ENCODE data around the gene C2CD2L. TPM values are rescaled to one million over a fixed set of nuclear protein-coding genes. Genes with fewer than 3 reads are reported as not detected.
"Not testable (repeated sequence)": the region's sequence is repeated elsewhere in the genome, so short reads cannot be mapped to it uniquely, and the experiment has no call there.

C2CD2L gene
- total RNA-seq, 1 experiment from 2014 or later: 7.0 TPM

GRCh38 chr11:119167077-119167458, 59.9 kb downstream of the C2CD2L start:
- H3K27me3 ChIP-seq (ENCODE audit: control insufficient read depth, insufficient read depth, low read length); DNase-seq; H3K4me3 ChIP-seq (ENCODE audit: insufficient read depth, low read depth, low read length); H3K36me3 ChIP-seq (replicated peaks; ENCODE audit: control insufficient read depth, insufficient read depth, low read length): not testable (repeated sequence)

- Histone ChIP-seq H3K27me3 (ENCODE audit: control insufficient read depth, insufficient read depth, low read length) (no peaks in the 10 kb centered on the region), H3K36me3 (replicated peaks; ENCODE audit: control insufficient read depth, insufficient read depth, low read length) (no peaks in the 10 kb centered on the region), H3K4me3 (ENCODE audit: insufficient read depth, low read depth, low read length) (no peak overlapping the region)
- DNase-seq: no peak
Measured at GRCh38 chr11:119167933-119168332, 60.8 kb downstream of the C2CD2L start.

Other genes starting within 250 kb of the C2CD2L start
- gene CXCR5, start 223.5 kb upstream of the C2CD2L start, total RNA-seq (2014; rRNA removed; shearing (Covaris generic)): 0.04 TPM in 1 of 2 replicates, not detected in the other
- 15.8 and 18.5 TPM in 2 replicates for gene BCL9L, start 181.4 kb upstream of the C2CD2L start, total RNA-seq (2014; rRNA removed; shearing (Covaris generic))
- 0.21 TPM in 1 of 2 replicates, not detected in the other for gene UPK2, start 151.0 kb upstream of the C2CD2L start, total RNA-seq (2014; rRNA removed; shearing (Covaris generic))
- gene FOXR1, start 135.6 kb upstream of the C2CD2L start, total RNA-seq (2014; rRNA removed; shearing (Covaris generic)): not detected in 2 replicates
- gene CENATAC, start 109.2 kb upstream of the C2CD2L start, total RNA-seq (2014; rRNA removed; shearing (Covaris generic)): 15.7 and 18.0 TPM in 2 replicates
- gene RPS25, start 89.0 kb upstream of the C2CD2L start, total RNA-seq (2014; rRNA removed; shearing (Covaris generic)): 881 and 959 TPM in 2 replicates
- 78.3 and 98.2 TPM in 2 replicates for gene TRAPPC4, start 88.6 kb upstream of the C2CD2L start, total RNA-seq (2014; rRNA removed; shearing (Covaris generic))
- gene SLC37A4, start 76.5 kb upstream of the C2CD2L start, total RNA-seq (2014; rRNA removed; shearing (Covaris generic)): 53.2 and 54.5 TPM in 2 replicates
- 183 and 200 TPM in 2 replicates for gene HYOU1, start 50.1 kb upstream of the C2CD2L start, total RNA-seq (2014; rRNA removed; shearing (Covaris generic))
- 17.5 and 21.9 TPM in 2 replicates for gene VPS11, start 39.5 kb upstream of the C2CD2L start, total RNA-seq (2014; rRNA removed; shearing (Covaris generic))
- 12.2 and 14.3 TPM in 2 replicates for gene HMBS, start 22.5 kb upstream of the C2CD2L start, total RNA-seq (2014; rRNA removed; shearing (Covaris generic))
- gene DPAGT1, start 5.5 kb upstream of the C2CD2L start, total RNA-seq (2014; rRNA removed; shearing (Covaris generic)): 30.7 and 44.3 TPM in 2 replicates
- gene HINFP, start 14.2 kb downstream of the C2CD2L start, total RNA-seq (2014; rRNA removed; shearing (Covaris generic)): 21.2 and 33.2 TPM in 2 replicates
- 0.31 and 0.37 TPM in 2 replicates for gene ABCG4, start 41.7 kb downstream of the C2CD2L start, total RNA-seq (2014; rRNA removed; shearing (Covaris generic))
- gene NLRX1, start 61.4 kb downstream of the C2CD2L start, total RNA-seq (2014; rRNA removed; shearing (Covaris generic)): 34.0 and 44.0 TPM in 2 replicates
- gene NHERF4, start 78.1 kb downstream of the C2CD2L start, total RNA-seq (2014; rRNA removed; shearing (Covaris generic)): not detected in 2 replicates
- gene CBL, start 99.0 kb downstream of the C2CD2L start, total RNA-seq (2014; rRNA removed; shearing (Covaris generic)): 16.1 and 23.6 TPM in 2 replicates
- gene MCAM, start 209.8 kb downstream of the C2CD2L start, total RNA-seq (2014; rRNA removed; shearing (Covaris generic)): 45.5 and 59.3 TPM in 2 replicates
- gene RNF26, start 227.2 kb downstream of the C2CD2L start, total RNA-seq (2014; rRNA removed; shearing (Covaris generic)): 26.4 and 28.9 TPM in 2 replicates
- 2.1 TPM in 2 replicates for gene C1QTNF5, start 233.5 kb downstream of the C2CD2L start, total RNA-seq (2014; rRNA removed; shearing (Covaris generic))
- gene MFRP, start 239.4 kb downstream of the C2CD2L start, total RNA-seq (2014; rRNA removed; shearing (Covaris generic)): not detected in 2 replicates